LNCAP (cell line): ENCODE data around the gene DYRK3.

Experiments used
- CTCF ChIP-seq: fragments of 450-650 bp; IDR thresholded peaks from 2 replicates; pipeline ENCODE4 v1.5.1; 2017; ENCODE audit warnings: mild to moderate bottlenecking

The DYRK3 gene

GRCh38 chr1:206698011-206698410 is 62.7 kb downstream of the DYRK3 start:
- no peak for TF ChIP-seq CTCF
